ENCODE results near the gene SOSTDC1.
"Not testable (repeated sequence)": the region's sequence is repeated elsewhere in the genome, so short reads cannot be mapped to it uniquely, and the experiment has no call there.

SOSTDC1 gene

GRCh38 chr7:16460789-16461493, 4.6 kb downstream of the SOSTDC1 start:
- H3K4me2 ChIP-seq (ENCODE audit: low read depth, low read length, poor library complexity, severe bottlenecking), result no peak overlapping the region

GRCh38 chr7:16456303-16456702, 9.2 kb downstream of the SOSTDC1 start:
- not testable (repeated sequence) for H3K9me3 ChIP-seq (ENCODE audit: insufficient read depth, low read depth, low read length); H3K4me1 ChIP-seq (ENCODE audit: insufficient read depth, low read length, poor library complexity, severe bottlenecking); H4K20me1 ChIP-seq (ENCODE audit: insufficient read depth, low read length, poor library complexity, severe bottlenecking); H3K36me3 ChIP-seq (ENCODE audit: insufficient read depth, low read length); H3K79me2 ChIP-seq (ENCODE audit: insufficient read depth, low read length); H3K27me3 ChIP-seq (ENCODE audit: insufficient read depth, low read length, poor library complexity, severe bottlenecking); H3F3A ChIP-seq (ENCODE audit: low read depth); H2AFZ ChIP-seq (ENCODE audit: low read length); H3K4me3 ChIP-seq (ENCODE audit: low read length, poor library complexity, severe bottlenecking); H3K9ac ChIP-seq (ENCODE audit: low read depth, low read length, poor library complexity, severe bottlenecking); H3K9me2 ChIP-seq (replicated peaks; ENCODE audit: low read depth, low read length); H3K4me2 ChIP-seq (ENCODE audit: low read depth, low read length, poor library complexity, severe bottlenecking)

More at GRCh38 chr7:16460789-16461493, 4.6 kb downstream of the SOSTDC1 start:
- Histone ChIP-seq H3K9ac (ENCODE audit: low read depth, low read length, poor library complexity, severe bottlenecking) (no peak overlapping the region), H4K20me1 (ENCODE audit: insufficient read depth, low read length, poor library complexity, severe bottlenecking) (no peaks in the 10 kb centered on the region), H3K4me1 (ENCODE audit: insufficient read depth, low read length, poor library complexity, severe bottlenecking) (no peaks in the 10 kb centered on the region), H3K27me3 (ENCODE audit: insufficient read depth, low read length, poor library complexity, severe bottlenecking) (no peaks in the 10 kb centered on the region), H3K36me3 (ENCODE audit: insufficient read depth, low read length) (no peaks in the 10 kb centered on the region), H3K79me2 (ENCODE audit: insufficient read depth, low read length) (no peaks in the 10 kb centered on the region), H3K4me3 (ENCODE audit: low read length, poor library complexity, severe bottlenecking) (no peak overlapping the region), H3K9me2 (replicated peaks; ENCODE audit: low read depth, low read length) (no peaks in the 10 kb centered on the region), H3F3A (ENCODE audit: low read depth) (no peaks in the 10 kb centered on the region), H3K9me3 (ENCODE audit: insufficient read depth, low read depth, low read length) (no peaks in the 10 kb centered on the region), H2AFZ (ENCODE audit: low read length) (no peak overlapping the region)
- TF ChIP-seq EZH2phosphoT487 (IDR thresholded peaks at IDR 0.05; ENCODE audit: borderline replicate concordance) (no peak), CTCF (conservative IDR thresholded peaks at IDR 0.05; ENCODE audit: low read length) (no peak)

GRCh38 chr7:16455591-16455990, 9.9 kb downstream of the SOSTDC1 start:
- Histone ChIP-seq H3F3A (ENCODE audit: low read depth) (no peaks in the 10 kb centered on the region), H3K79me2 (ENCODE audit: insufficient read depth, low read length) (no peaks in the 10 kb centered on the region), H3K9ac (ENCODE audit: low read depth, low read length, poor library complexity, severe bottlenecking) (no peak overlapping the region), H3K36me3 (ENCODE audit: insufficient read depth, low read length) (no peaks in the 10 kb centered on the region), H2AFZ (ENCODE audit: low read length) (no peak overlapping the region), H3K27me3 (ENCODE audit: insufficient read depth, low read length, poor library complexity, severe bottlenecking) (no peaks in the 10 kb centered on the region), H3K9me2 (replicated peaks; ENCODE audit: low read depth, low read length) (no peaks in the 10 kb centered on the region), H4K20me1 (ENCODE audit: insufficient read depth, low read length, poor library complexity, severe bottlenecking) (no peaks in the 10 kb centered on the region), H3K4me3 (ENCODE audit: low read length, poor library complexity, severe bottlenecking) (no peak overlapping the region), H3K4me1 (ENCODE audit: insufficient read depth, low read length, poor library complexity, severe bottlenecking) (no peaks in the 10 kb centered on the region), H3K9me3 (ENCODE audit: insufficient read depth, low read depth, low read length) (no peaks in the 10 kb centered on the region), H3K4me2 (ENCODE audit: low read depth, low read length, poor library complexity, severe bottlenecking) (no peak overlapping the region)
- TF ChIP-seq CTCF (conservative IDR thresholded peaks at IDR 0.05; ENCODE audit: low read length), result no peak
- no peak for TF ChIP-seq EZH2phosphoT487 (IDR thresholded peaks at IDR 0.05; ENCODE audit: borderline replicate concordance)

GRCh38 chr7:16450366-16450765, 15.2 kb downstream of the SOSTDC1 start:
- Histone ChIP-seq H3K36me3 (ENCODE audit: insufficient read depth, low read length) (no peaks in the 10 kb centered on the region), H3K9me3 (ENCODE audit: insufficient read depth, low read depth, low read length) (no peaks in the 10 kb centered on the region), H3K9ac (ENCODE audit: low read depth, low read length, poor library complexity, severe bottlenecking) (no peak overlapping the region), H3F3A (ENCODE audit: low read depth) (no peaks in the 10 kb centered on the region), H4K20me1 (ENCODE audit: insufficient read depth, low read length, poor library complexity, severe bottlenecking) (no peaks in the 10 kb centered on the region), H3K9me2 (replicated peaks; ENCODE audit: low read depth, low read length) (no peaks in the 10 kb centered on the region), H3K79me2 (ENCODE audit: insufficient read depth, low read length) (no peaks in the 10 kb centered on the region), H3K4me1 (ENCODE audit: insufficient read depth, low read length, poor library complexity, severe bottlenecking) (no peaks in the 10 kb centered on the region), H3K4me2 (ENCODE audit: low read depth, low read length, poor library complexity, severe bottlenecking) (no peak overlapping the region), H3K27me3 (ENCODE audit: insufficient read depth, low read length, poor library complexity, severe bottlenecking) (no peaks in the 10 kb centered on the region), H2AFZ (ENCODE audit: low read length) (no peak overlapping the region), H3K4me3 (ENCODE audit: low read length, poor library complexity, severe bottlenecking) (no peak overlapping the region)
- TF ChIP-seq EZH2phosphoT487 (IDR thresholded peaks at IDR 0.05; ENCODE audit: borderline replicate concordance) (no peak), CTCF (conservative IDR thresholded peaks at IDR 0.05; ENCODE audit: low read length) (no peak)

Data from Loucy (cell line).